Esophagus muscularis mucosa (tissue), 4 donors: ENCODE measurements around the gene DHRS3.

Source experiments
- CTCF ChIP-seq, 3 experiments: fragments of 200-600 bp in 2 of 3; fragments of 450-650 bp in 1 of 3; sonication (generic) in 2 of 3; IDR thresholded peaks; one replicate each; pipeline ENCODE4 v1.5.1; 2017 to 2019; ENCODE audit warnings: antibody characterized with exemption in 3 of 3, mild to moderate bottlenecking in 2 of 3, moderate library complexity in 1 of 3
- EP300 ChIP-seq: sonication (generic); formaldehyde crosslinking; IDR thresholded peaks from one replicate; pipeline ENCODE4 v1.6.1; 2017; ENCODE audit warnings: antibody characterized with exemption
- POLR2A ChIP-seq: fragments of 450-650 bp; IDR thresholded peaks from one replicate; pipeline ENCODE4 v1.6.1; 2017; ENCODE audit warnings: antibody characterized with exemption, moderate library complexity, mild to moderate bottlenecking, low read depth
- POLR2AphosphoS5 ChIP-seq, 2 donors: sonication (generic); formaldehyde crosslinking; IDR thresholded peaks; one replicate each; pipeline ENCODE4 v1.6.1; 2017; ENCODE audit warnings: antibody characterized with exemption in 2 of 2

DNA sequence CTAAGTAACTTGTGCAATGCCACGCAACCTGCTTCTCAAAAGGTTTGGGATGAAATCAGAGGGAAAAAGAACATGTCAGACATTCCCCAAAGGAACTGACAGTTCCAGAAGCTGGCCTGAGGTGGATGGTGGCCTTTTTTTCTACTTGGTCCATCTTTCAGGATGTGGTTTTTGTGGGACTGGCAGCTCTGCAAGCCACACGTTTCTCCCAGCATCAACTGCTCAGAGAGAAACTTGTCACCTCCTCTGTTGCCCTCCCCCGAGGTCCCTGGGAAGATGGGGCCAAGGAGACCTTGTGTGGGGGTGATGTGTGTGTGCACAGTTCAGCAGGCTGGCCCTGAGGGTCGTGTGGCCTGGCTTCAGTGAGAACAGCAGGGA, 2.5 kb upstream of the DHRS3 start:
- TF ChIP-seq CTCF (IDR thresholded peaks at IDR 0.05) = no peak
- TF ChIP-seq EP300 = no peak
- TF ChIP-seq POLR2A = no peak
- no peak for TF ChIP-seq POLR2AphosphoS5 (IDR thresholded peaks at IDR 0.05)
